ENCODE data around the gene PPY. TPM values are rescaled to one million over a fixed set of nuclear protein-coding genes. Genes with fewer than 3 reads are reported as not detected.
A peak's percentile ranks its signal among the peaks of the same experiment; 100 is the strongest.

Gene PPY
- total RNA-seq, 6 experiments from 2014 or later, result not detected

DNA sequence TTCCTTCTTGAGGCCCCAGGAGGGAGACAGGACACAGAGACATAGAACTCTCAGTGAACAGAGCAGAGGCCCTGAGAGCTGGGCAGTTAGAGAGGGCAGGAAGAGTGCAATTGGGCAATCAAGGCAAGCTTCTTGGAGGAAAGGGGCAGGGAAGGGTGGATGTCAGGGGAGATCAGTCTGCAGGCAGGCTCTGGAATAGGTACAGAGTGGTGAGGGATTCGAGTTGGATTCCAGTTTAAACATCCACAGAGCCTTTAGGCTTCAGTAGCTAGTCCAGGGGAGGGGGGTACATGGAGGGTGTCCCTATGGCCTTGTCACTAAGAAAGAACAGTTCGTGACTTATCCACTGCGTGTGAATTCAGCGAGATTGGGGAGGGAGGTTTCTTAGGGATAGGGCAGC, 9.5 kb upstream of the PPY start:
- no peak overlapping the region for H3K27ac ChIP-seq
- H3K4me3 ChIP-seq, result no peak overlapping the region
- no peaks in the 10 kb centered on the region for H3K4me1 ChIP-seq
- TF ChIP-seq CTCF (IDR thresholded peaks at IDR 0.05), result no peak
- no peak for TF ChIP-seq POLR2A (IDR thresholded peaks at IDR 0.05)
- H3K9me3 ChIP-seq, result no peaks in the 10 kb centered on the region
- DNase-seq (no peak), ATAC-seq (no peak)
- intact Hi-C loops (cut with DNase I), result no loop called here
- WGBS (ENCODE audit: insufficient coverage, low coverage, low lambda C conversion rate, missing lambda C conversion rate), result 83% methylated on average over 1 of the region's 4 CpGs
- no peaks in the 10 kb centered on the region for H3K36me3 ChIP-seq
- peaks cover 0 to 6% of the 10 kb centered on the region in 2 donors for H3K27me3 ChIP-seq

- no peak overlapping the region for H3K27ac ChIP-seq
- 85% methylated on average over 2 of the region's 2 CpGs for WGBS (ENCODE audit: insufficient coverage, low coverage, low lambda C conversion rate, missing lambda C conversion rate)
- intact Hi-C loops (cut with DNase I), result no loop called here
- H3K4me1 ChIP-seq, result no peaks in the 10 kb centered on the region
- no peak overlapping the region for H3K4me3 ChIP-seq
- TF ChIP-seq POLR2A (IDR thresholded peaks at IDR 0.05) (no peak), CTCF (IDR thresholded peaks at IDR 0.05) (no peak)
- ATAC-seq (no peak), DNase-seq (no peak)
- peaks cover 0 to 6% of the 10 kb centered on the region in 2 donors for H3K27me3 ChIP-seq
- no peaks in the 10 kb centered on the region for H3K36me3 ChIP-seq
- no peaks in the 10 kb centered on the region for H3K9me3 ChIP-seq
These were observed 8.3 kb upstream of the PPY start for GRCh38 chr17:43950554-43950953.

GRCh38 chr17:43949781-43950180, 7.5 kb upstream of the PPY start:
- Histone ChIP-seq H3K27ac (no peak overlapping the region), H3K4me1 (no peaks in the 10 kb centered on the region), H3K9me3 (no peaks in the 10 kb centered on the region), H3K4me3 (no peak overlapping the region), H3K36me3 (no peaks in the 10 kb centered on the region), H3K27me3 (peaks cover 0 to 6% of the 10 kb centered on the region in 2 donors)
- DNase-seq (peak in 1 of 3 donors; percentile 12), ATAC-seq (peak in 1 of 4 donors; percentile 40)
- no CpG with 5 or more reads among the region's 4 CpGs for WGBS (ENCODE audit: insufficient coverage, low coverage, low lambda C conversion rate, missing lambda C conversion rate)
- no peak for TF ChIP-seq POLR2A (IDR thresholded peaks at IDR 0.05)
- no peak for TF ChIP-seq CTCF (IDR thresholded peaks at IDR 0.05)
- intact Hi-C loops (cut with DNase I), result loop anchor here (10.0 kb wide), 2 partner anchors 95 to 215 kb away; no protein-coding TSS in a partner anchor

DNA sequence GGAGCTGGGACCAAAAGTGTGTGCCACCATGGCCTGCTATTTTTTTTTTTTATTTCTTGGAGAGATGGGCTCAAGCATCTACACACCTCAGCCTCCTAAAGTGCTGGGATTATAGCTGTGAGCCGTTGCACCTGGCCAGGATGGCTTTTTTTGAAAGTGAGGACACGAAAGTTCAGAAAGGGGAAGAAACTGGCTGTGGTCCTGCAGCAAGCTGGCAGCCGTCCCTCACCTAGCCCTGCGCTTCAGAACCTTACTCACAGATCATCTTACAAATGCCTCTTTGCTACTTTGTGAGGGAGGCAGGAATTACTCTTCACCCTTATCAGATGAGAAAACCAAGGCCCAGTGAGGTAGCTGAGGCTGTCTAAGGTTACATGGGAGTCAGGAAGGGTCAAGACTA, 4.5 kb upstream of the PPY start:
- intact Hi-C loops (cut with DNase I), result loop anchor here (10.0 kb wide), 2 partner anchors 98 to 218 kb away; no protein-coding TSS in a partner anchor
- DNase-seq (no peak), ATAC-seq (no peak)
- no peaks in the 10 kb centered on the region for H3K36me3 ChIP-seq
- H3K4me1 ChIP-seq, result no peaks in the 10 kb centered on the region
- H3K4me3 ChIP-seq, result no peak overlapping the region
- no peak overlapping the region for H3K27ac ChIP-seq
- TF ChIP-seq CTCF (IDR thresholded peaks at IDR 0.05) (no peak), POLR2A (IDR thresholded peaks at IDR 0.05) (no peak)
- H3K9me3 ChIP-seq, result no peaks in the 10 kb centered on the region
- H3K27me3 ChIP-seq, result no peaks in the 10 kb centered on the region
- 64% methylated on average over 4 of the region's 4 CpGs for WGBS (ENCODE audit: insufficient coverage, low coverage, low lambda C conversion rate, missing lambda C conversion rate)
